ENCODE measurements around the gene CYP24A1. TPM values are rescaled to one million over a fixed set of nuclear protein-coding genes. Genes with fewer than 3 reads are reported as not detected.
A peak's percentile ranks its signal among the peaks of the same experiment; 100 is the strongest.

The CYP24A1 gene
- total and polyA plus RNA-seq, 2 of the 13 experiments (the other 11 are each of a cell fraction or from before 2014, with no cell fraction given) = 9.4 to 32.7 TPM

DNA sequence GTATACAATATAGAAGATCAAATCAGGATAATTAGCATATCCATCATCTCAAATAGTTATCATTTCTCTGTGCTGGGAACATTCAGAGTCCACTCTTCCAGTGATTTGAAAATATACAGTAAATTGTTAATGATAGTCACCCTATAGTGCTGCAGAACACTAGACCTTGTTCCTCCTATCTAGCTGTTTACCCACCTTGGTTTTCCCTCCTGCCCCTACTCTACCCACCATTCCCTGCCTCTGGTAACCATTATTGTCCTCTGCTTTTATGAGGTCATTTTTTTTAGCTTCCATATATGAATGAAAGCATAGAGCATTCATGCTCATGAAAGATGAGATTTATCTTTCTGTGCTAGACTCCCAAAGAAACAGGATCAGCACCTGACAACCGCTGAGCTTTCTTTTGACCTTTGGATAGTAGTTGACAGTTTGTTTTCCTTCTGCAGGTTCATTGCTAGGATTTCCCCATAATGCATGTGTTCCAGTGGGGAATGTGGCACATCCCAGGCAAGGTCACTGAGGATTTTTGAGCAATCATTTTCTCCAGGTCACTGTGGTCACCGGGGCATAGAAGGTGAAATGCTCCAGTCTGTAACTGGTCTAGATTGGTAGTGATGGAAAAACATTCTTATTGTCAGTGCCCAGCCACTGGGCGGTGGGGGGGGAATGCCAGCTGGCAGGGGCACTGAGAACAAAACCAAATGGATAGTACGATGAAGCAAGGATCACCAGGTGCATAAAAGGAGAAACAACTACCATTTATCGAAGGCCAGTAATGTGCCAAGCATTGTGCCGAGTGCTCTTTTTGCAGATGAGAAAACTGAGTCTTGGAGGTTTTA lies 69.8 kb downstream of the CYP24A1 start (continued):
- TF ChIP-seq TP53 (CRISPR knock-in tag; conservative IDR thresholded peaks at IDR 0.05) (peak; percentile 81; the same call in 1 of the 2 replicates), SMC3 (IDR thresholded peaks at IDR 0.05; ENCODE audit: low read length) (peak; percentile 77), ZSCAN21 (CRISPR knock-in tag; IDR thresholded peaks at IDR 0.05; ENCODE audit: borderline replicate concordance) (peak; percentile 81), ESRRA (CRISPR knock-in tag; IDR thresholded peaks at IDR 0.05; ENCODE audit: low read depth) (peak; percentile 100), JUN (CRISPR knock-in tag; IDR thresholded peaks at IDR 0.05) (peak; percentile 94), ZNF24 (IDR thresholded peaks at IDR 0.05) (peak; percentile 85), ZMAT3 (CRISPR knock-in tag; conservative IDR thresholded peaks at IDR 0.05) (peak; percentile 95), POLR2AphosphoS5 (IDR thresholded peaks at IDR 0.05; ENCODE audit: low read depth, low read length) (peak; percentile 38; the same call in 1 of the 2 replicates), TBX2 (CRISPR knock-in tag; IDR thresholded peaks at IDR 0.05; ENCODE audit: borderline replicate concordance) (peak; percentile 99), ZNF839 (CRISPR knock-in tag; IDR thresholded peaks at IDR 0.05; ENCODE audit: borderline replicate concordance) (no peak), NCOA1 (CRISPR knock-in tag; IDR thresholded peaks at IDR 0.05) (peak; percentile 94), HMGA1 (CRISPR knock-in tag; conservative IDR thresholded peaks at IDR 0.05) (no peak), NCOR1 (IDR thresholded peaks at IDR 0.05; ENCODE audit: borderline replicate concordance, low read length) (peak; percentile 100), ZNF7 (CRISPR knock-in tag; IDR thresholded peaks at IDR 0.05) (no peak), RFXANK (CRISPR knock-in tag; IDR thresholded peaks at IDR 0.05) (0 out of 2 replicates have a peak, but pooled peaks have one; percentile 78), MAF1 (CRISPR knock-in tag; IDR thresholded peaks at IDR 0.05; ENCODE audit: borderline replicate concordance) (0 out of 2 replicates have a peak, but pooled peaks have one; percentile 50), HES4 (CRISPR knock-in tag; IDR thresholded peaks at IDR 0.05; ENCODE audit: borderline replicate concordance) (no peak), CHCHD3 (CRISPR knock-in tag; IDR thresholded peaks at IDR 0.05) (no peak), ONECUT2 (CRISPR knock-in tag; IDR thresholded peaks at IDR 0.05) (no peak; the same call in 1 of the 2 replicates), TSC22D2 (CRISPR knock-in tag; IDR thresholded peaks at IDR 0.05; ENCODE audit: borderline replicate concordance) (peak; percentile 80; the same call in 1 of the 2 replicates), BHLHE40 (IDR thresholded peaks at IDR 0.05; ENCODE audit: low read length) (peak; percentile 86), ZNF234 (CRISPR knock-in tag; conservative IDR thresholded peaks at IDR 0.05) (no peak)
- TF ChIP-seq, protein P1, sequence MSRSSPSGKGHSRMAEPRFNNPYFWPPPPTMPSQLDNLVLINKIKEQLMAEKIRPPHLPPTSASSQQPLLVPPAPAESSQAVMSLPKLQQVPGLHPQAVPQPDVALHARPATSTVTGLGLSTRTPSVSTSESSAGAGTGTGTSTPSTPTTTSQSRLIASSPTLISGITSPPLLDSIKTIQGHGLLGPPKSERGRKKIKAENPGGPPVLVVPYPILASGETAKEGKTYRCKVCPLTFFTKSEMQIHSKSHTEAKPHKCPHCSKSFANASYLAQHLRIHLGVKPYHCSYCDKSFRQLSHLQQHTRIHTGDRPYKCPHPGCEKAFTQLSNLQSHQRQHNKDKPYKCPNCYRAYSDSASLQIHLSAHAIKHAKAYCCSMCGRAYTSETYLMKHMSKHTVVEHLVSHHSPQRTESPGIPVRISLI (CRISPR knock-in tag; IDR thresholded peaks at IDR 0.05; ENCODE audit: borderline replicate concordance) = peak; percentile 51; the same call in 1 of the 2 replicates
- TF ChIP-seq, protein P2, sequence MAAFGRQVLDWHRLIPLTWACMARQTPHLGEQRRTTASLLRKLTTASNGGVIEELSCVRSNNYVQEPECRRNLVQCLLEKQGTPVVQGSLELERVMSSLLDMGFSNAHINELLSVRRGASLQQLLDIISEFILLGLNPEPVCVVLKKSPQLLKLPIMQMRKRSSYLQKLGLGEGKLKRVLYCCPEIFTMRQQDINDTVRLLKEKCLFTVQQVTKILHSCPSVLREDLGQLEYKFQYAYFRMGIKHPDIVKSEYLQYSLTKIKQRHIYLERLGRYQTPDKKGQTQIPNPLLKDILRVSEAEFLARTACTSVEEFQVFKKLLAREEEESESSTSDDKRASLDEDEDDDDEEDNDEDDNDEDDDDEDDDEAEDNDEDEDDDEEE (CRISPR knock-in tag; IDR thresholded peaks at IDR 0.05) = no peak
- TF ChIP-seq, protein P3, sequence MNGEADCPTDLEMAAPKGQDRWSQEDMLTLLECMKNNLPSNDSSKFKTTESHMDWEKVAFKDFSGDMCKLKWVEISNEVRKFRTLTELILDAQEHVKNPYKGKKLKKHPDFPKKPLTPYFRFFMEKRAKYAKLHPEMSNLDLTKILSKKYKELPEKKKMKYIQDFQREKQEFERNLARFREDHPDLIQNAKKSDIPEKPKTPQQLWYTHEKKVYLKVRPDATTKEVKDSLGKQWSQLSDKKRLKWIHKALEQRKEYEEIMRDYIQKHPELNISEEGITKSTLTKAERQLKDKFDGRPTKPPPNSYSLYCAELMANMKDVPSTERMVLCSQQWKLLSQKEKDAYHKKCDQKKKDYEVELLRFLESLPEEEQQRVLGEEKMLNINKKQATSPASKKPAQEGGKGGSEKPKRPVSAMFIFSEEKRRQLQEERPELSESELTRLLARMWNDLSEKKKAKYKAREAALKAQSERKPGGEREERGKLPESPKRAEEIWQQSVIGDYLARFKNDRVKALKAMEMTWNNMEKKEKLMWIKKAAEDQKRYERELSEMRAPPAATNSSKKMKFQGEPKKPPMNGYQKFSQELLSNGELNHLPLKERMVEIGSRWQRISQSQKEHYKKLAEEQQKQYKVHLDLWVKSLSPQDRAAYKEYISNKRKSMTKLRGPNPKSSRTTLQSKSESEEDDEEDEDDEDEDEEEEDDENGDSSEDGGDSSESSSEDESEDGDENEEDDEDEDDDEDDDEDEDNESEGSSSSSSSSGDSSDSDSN (CRISPR knock-in tag; IDR thresholded peaks at IDR 0.05) = peak; percentile 60
- TF ChIP-seq, protein P4, sequence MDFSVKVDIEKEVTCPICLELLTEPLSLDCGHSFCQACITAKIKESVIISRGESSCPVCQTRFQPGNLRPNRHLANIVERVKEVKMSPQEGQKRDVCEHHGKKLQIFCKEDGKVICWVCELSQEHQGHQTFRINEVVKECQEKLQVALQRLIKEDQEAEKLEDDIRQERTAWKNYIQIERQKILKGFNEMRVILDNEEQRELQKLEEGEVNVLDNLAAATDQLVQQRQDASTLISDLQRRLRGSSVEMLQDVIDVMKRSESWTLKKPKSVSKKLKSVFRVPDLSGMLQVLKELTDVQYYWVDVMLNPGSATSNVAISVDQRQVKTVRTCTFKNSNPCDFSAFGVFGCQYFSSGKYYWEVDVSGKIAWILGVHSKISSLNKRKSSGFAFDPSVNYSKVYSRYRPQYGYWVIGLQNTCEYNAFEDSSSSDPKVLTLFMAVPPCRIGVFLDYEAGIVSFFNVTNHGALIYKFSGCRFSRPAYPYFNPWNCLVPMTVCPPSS (IDR thresholded peaks at IDR 0.05) = no peak
